Activated naive CD4-positive, alpha-beta T cell treated with Interleukin-2 at 50 U/mL for 16 hours (primary cell): Measurements from ENCODE around the gene CDC42EP5.
A peak's percentile ranks its signal among the peaks of the same experiment; 100 is the strongest.

Source experiments
- DNase-seq: peaks from one replicate; pipeline ENCODE4 v3.0.0-alpha.2; 2020

Gene CDC42EP5

GRCh38 chr19:54424201-54424600 lies 48.9 kb downstream of the CDC42EP5 start:
- no peak for DNase-seq

GRCh38 chr19:54422136-54422535 lies 51.0 kb downstream of the CDC42EP5 start:
- DNase-seq, result no peak

GRCh38 chr19:54421521-54421920 lies 51.6 kb downstream of the CDC42EP5 start:
- DNase-seq, result no peak

- DNase-seq, result no peak
These were observed 52.0 kb downstream of the CDC42EP5 start for GRCh38 chr19:54421169-54421516.

GRCh38 chr19:54420383-54421168 lies 52.5 kb downstream of the CDC42EP5 start:
- no peak for DNase-seq

GRCh38 chr19:54420068-54420382 lies 53.1 kb downstream of the CDC42EP5 start:
- no peak for DNase-seq

GRCh38 chr19:54418930-54419800 lies 53.9 kb downstream of the CDC42EP5 start:
- no peak for DNase-seq

GRCh38 chr19:54418030-54418929 lies 54.8 kb downstream of the CDC42EP5 start:
- DNase-seq, result no peak

GRCh38 chr19:54416695-54417491 lies 56.2 kb downstream of the CDC42EP5 start:
- no peak for DNase-seq

GRCh38 chr19:54415901-54416673 lies 57.0 kb downstream of the CDC42EP5 start:
- no peak for DNase-seq

GRCh38 chr19:54415208-54415900 lies 57.7 kb downstream of the CDC42EP5 start, which contains the start of gene TTYH1:
TSS of gene TTYH1 (plus strand) at chr19:54415464. CDS start at chr19:54415553, 89 bp downstream.
- peak; percentile 33 for DNase-seq
